Measurements from ENCODE around the gene ARHGEF17.

The ARHGEF17 gene

DNA sequence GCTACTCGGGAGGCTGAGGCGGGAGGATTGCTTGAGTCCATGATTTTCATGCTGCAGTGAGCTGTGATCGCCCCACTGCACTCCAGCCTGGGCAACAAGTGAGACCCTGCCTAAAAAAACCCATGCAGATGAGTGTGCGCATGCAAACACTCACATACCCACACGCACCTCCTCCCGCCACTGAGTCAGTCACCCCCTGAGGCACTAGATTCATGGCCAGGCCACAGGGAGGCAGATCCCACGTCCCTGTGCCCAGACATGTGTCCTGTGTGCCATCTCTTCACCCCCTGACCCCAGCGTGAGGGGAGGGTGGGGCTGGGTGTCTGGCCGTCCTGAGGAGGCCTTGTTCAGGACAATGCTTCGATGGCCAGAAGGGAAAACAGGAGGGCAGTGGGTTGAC is 83.6 kb downstream of the ARHGEF17 start:
- no peaks in the 10 kb centered on the region for H3K9me3 ChIP-seq (ENCODE audit: control extremely low read depth in 1 of 5, control insufficient read depth in 4 of 5, insufficient read depth in 2 of 5, low read depth in 1 of 5, low read length in 4 of 5)
- WGBS (ENCODE audit: insufficient coverage): 99% methylated on average over 7 of the region's 10 CpGs
- peaks cover 0 to 55% (median 43%) of the 10 kb centered on the region in 4 experiments for H3K4me1 ChIP-seq (ENCODE audit: control extremely low read depth in 1 of 4, control insufficient read depth in 4 of 4, insufficient read depth in 4 of 4, low read length in 3 of 4)
- ChIA-PET POLR2A (interaction anchor here (1.1 to 1.2 kb wide), 2 partner anchors 8 to 19 kb away, joined by 3 read pairs; no protein-coding TSS in a partner anchor), CTCF (interaction anchor here (0.8 to 19.4 kb wide), 4 partner anchors 17 to 94 kb away, joined by 3 to 348 read pairs (median 8); no protein-coding TSS in a partner anchor)
- no peak overlapping the region for H3K4me3 ChIP-seq (ENCODE audit: control insufficient read depth in 1 of 7, extremely low read depth in 1 of 7, insufficient read depth in 4 of 7, low read depth in 2 of 7, low read length in 6 of 7)
- DNase-seq: no peak
- no peaks in the 10 kb centered on the region for H3K27me3 ChIP-seq (replicated peaks in 2 of 5; ENCODE audit: control insufficient read depth in 4 of 5, insufficient read depth in 5 of 5, low read length in 4 of 5)
- H3K36me3 ChIP-seq (ENCODE audit: control insufficient read depth in 4 of 4, insufficient read depth in 4 of 4, low read length in 3 of 4): peaks cover 0 to 84% (median 36%) of the 10 kb centered on the region in 4 experiments
- H3K27ac ChIP-seq (ENCODE audit: insufficient read depth in 1 of 2, low read depth in 1 of 2, low read length in 2 of 2, poor library complexity in 1 of 2, severe bottlenecking in 2 of 2): no peak overlapping the region

DNA sequence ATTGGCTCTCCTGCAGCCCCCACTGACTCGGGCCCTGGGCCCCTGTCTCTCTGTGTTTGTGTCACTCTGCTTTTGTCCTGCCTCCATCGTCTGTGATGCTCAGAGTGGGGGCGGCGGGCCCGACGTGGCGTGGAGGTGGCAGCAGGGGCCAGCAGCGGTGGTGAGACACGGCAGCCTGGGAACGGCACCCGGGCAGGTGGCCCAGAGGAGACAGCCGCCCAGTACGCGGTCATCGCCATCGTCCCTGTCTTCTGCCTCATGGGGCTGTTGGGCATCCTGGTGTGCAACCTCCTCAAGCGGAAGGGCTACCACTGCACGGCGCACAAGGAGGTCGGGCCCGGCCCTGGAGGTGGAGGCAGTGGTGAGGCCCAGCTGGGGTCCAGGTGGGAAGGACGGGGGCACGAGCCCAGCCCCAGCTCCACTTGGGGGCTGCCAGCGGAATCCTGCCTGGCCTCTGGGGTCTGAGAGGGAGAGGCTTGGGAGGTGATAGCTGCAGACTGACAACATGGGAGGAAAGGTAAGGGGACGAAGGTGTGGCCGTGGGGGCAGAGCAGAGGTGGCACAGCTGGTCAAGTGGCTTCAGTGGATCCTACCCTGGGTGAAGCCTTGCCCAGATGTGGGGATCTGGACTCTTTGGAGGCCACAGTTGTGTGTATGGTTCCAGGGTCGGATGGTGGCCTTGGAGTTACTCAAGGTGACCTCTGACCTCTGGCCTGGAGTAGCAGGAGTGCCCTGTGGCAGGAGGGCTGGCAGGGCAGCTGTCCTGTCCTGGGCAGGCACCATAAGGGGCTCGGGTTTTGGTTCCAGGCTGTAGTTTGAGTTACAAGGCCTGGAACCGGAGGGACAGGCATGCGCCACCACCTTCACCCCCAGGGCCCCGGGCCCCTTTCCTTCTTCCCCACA is 84.3 kb downstream of the ARHGEF17 start:
- Histone ChIP-seq H3K9me3 (ENCODE audit: control extremely low read depth in 1 of 5, control insufficient read depth in 4 of 5, insufficient read depth in 2 of 5, low read depth in 1 of 5, low read length in 4 of 5) (no peaks in the 10 kb centered on the region), H3K36me3 (ENCODE audit: control insufficient read depth in 4 of 4, insufficient read depth in 4 of 4, low read length in 3 of 4) (peaks cover 0 to 91% (median 40%) of the 10 kb centered on the region in 4 experiments), H3K27ac (ENCODE audit: insufficient read depth in 1 of 2, low read depth in 1 of 2, low read length in 2 of 2, poor library complexity in 1 of 2, severe bottlenecking in 2 of 2) (no peak overlapping the region), H3K4me3 (ENCODE audit: control insufficient read depth in 1 of 7, extremely low read depth in 1 of 7, insufficient read depth in 4 of 7, low read depth in 2 of 7, low read length in 6 of 7) (no peak overlapping the region), H3K27me3 (replicated peaks in 2 of 5; ENCODE audit: control insufficient read depth in 4 of 5, insufficient read depth in 5 of 5, low read length in 4 of 5) (no peaks in the 10 kb centered on the region), H3K4me1 (ENCODE audit: control extremely low read depth in 1 of 4, control insufficient read depth in 4 of 4, insufficient read depth in 4 of 4, low read length in 3 of 4) (peaks cover 0 to 49% (median 36%) of the 10 kb centered on the region in 4 experiments)
- ChIA-PET CTCF (interaction anchor here (0.6 to 19.4 kb wide), 19 partner anchors 7 to 268 kb away, joined by 3 to 348 read pairs (median 5); partner anchors contain the start of gene RELT), POLR2A (interaction anchor here (0.7 to 1.5 kb wide), 7 partner anchors 8 to 206 kb away, joined by 3 to 9 read pairs (median 3); partner anchors contain the start of gene RELT)
- 96% methylated on average over 28 of the region's 31 CpGs for WGBS (ENCODE audit: insufficient coverage)
- no peak for DNase-seq

DNA sequence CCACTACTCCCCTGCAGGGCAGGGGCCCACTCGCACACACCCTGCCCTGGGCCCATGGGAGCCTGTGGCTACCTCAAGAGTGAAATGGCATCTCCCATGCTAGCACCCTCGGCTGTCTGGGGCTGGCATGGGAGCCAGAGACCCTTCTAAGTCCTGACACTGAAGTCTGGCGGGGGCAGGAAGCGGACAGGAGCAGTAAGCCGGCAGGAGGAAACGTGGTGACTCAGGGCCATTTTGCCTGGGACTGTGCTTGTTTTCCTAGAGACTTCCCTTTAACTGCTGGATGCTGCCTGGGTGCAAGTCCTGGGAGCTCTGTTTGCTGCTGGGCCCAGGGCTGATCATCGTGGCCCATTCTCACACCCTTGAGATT is 84.9 kb downstream of the ARHGEF17 start:
- Histone ChIP-seq H3K4me3 (ENCODE audit: control insufficient read depth in 1 of 7, extremely low read depth in 1 of 7, insufficient read depth in 4 of 7, low read depth in 2 of 7, low read length in 6 of 7) (no peak overlapping the region), H3K27me3 (replicated peaks in 2 of 5; ENCODE audit: control insufficient read depth in 4 of 5, insufficient read depth in 5 of 5, low read length in 4 of 5) (no peaks in the 10 kb centered on the region), H3K9me3 (ENCODE audit: control extremely low read depth in 1 of 5, control insufficient read depth in 4 of 5, insufficient read depth in 2 of 5, low read depth in 1 of 5, low read length in 4 of 5) (no peaks in the 10 kb centered on the region), H3K36me3 (ENCODE audit: control insufficient read depth in 4 of 4, insufficient read depth in 4 of 4, low read length in 3 of 4) (peaks cover 0 to 94% (median 43%) of the 10 kb centered on the region in 4 experiments), H3K27ac (ENCODE audit: insufficient read depth in 1 of 2, low read depth in 1 of 2, low read length in 2 of 2, poor library complexity in 1 of 2, severe bottlenecking in 2 of 2) (no peak overlapping the region), H3K4me1 (ENCODE audit: control extremely low read depth in 1 of 4, control insufficient read depth in 4 of 4, insufficient read depth in 4 of 4, low read length in 3 of 4) (peaks cover 0 to 42% (median 29%) of the 10 kb centered on the region in 4 experiments)
- 76% methylated on average over 7 of the region's 7 CpGs for WGBS (ENCODE audit: insufficient coverage)
- CTCF ChIA-PET: interaction anchor here (0.6 to 19.4 kb wide), 19 partner anchors 8 to 267 kb away, joined by 3 to 348 read pairs (median 5); partner anchors contain the start of gene RELT
- DNase-seq: no peak
- POLR2A ChIA-PET: interaction anchor here (0.7 to 1.5 kb wide), 7 partner anchors 9 to 206 kb away, joined by 3 to 9 read pairs (median 4); partner anchors contain the start of gene RELT

DNA sequence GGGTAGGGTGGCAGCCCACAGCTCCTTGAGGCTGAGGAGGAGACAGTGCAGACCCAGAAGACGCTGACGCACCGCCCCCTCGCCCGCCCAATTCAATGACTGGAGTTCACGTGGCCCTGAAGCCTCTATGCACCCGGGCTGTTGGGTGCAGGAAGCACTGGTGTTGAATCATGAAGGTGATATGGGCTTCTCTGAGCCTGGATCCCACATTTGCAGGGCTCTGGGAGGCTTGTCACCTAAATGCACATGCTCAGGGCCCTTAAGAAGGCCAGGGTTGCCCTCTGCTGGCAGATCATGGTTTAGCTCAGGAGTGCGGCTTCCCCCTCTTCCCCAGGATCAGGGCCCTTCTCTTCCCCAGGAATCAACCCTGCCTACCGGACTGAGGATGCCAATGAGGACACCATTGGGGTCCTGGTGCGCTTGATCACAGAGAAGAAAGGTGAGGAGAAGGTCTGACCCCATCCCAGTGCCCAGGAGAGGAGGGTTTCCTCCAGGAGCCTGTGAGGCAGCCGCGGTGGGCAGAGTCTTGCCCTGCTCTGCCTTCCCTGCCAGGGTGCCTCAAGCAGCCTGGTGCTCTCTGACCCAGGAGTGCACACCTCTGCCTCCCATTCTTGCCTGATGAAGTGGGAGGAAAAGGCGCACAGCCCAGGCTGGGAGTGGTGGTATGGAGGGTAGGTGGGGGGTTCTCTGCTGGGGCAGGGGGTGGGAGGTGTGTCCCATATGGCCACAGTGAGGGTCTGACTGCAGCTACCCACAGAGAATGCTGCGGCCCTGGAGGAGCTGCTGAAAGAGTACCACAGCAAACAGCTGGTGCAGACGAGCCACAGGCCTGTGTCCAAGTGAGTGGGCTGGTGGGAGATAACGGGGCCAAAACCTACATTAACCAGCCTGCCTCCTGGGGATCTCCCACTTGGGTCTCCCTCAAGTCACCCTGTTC is 85.7 kb downstream of the ARHGEF17 start:
- no peak overlapping the region for H3K27ac ChIP-seq (ENCODE audit: insufficient read depth in 1 of 2, low read depth in 1 of 2, low read length in 2 of 2, poor library complexity in 1 of 2, severe bottlenecking in 2 of 2)

GRCh38 chr11:73394416-73395296 is 86.6 kb downstream of the ARHGEF17 start:
- 98% methylated on average over 20 of the region's 34 CpGs for WGBS (ENCODE audit: insufficient coverage)
- Histone ChIP-seq H3K27ac (ENCODE audit: insufficient read depth in 1 of 2, low read depth in 1 of 2, low read length in 2 of 2, poor library complexity in 1 of 2, severe bottlenecking in 2 of 2) (no peak overlapping the region), H3K4me3 (ENCODE audit: control insufficient read depth in 1 of 7, extremely low read depth in 1 of 7, insufficient read depth in 4 of 7, low read depth in 2 of 7, low read length in 6 of 7) (no peak overlapping the region), H3K4me1 (ENCODE audit: control extremely low read depth in 1 of 4, control insufficient read depth in 4 of 4, insufficient read depth in 4 of 4, low read length in 3 of 4) (peaks cover 0 to 34% (median 14%) of the 10 kb centered on the region in 4 experiments), H3K36me3 (ENCODE audit: control insufficient read depth in 4 of 4, insufficient read depth in 4 of 4, low read length in 3 of 4) (peaks cover 0 to 89% (median 47%) of the 10 kb centered on the region in 4 experiments), H3K27me3 (replicated peaks in 2 of 5; ENCODE audit: control insufficient read depth in 4 of 5, insufficient read depth in 5 of 5, low read length in 4 of 5) (no peaks in the 10 kb centered on the region), H3K9me3 (ENCODE audit: control extremely low read depth in 1 of 5, control insufficient read depth in 4 of 5, insufficient read depth in 2 of 5, low read depth in 1 of 5, low read length in 4 of 5) (no peaks in the 10 kb centered on the region)
- ChIA-PET CTCF (interaction anchor here (1.2 to 19.4 kb wide), 5 partner anchors 10 to 40 kb away, joined by 3 to 348 read pairs (median 5); no protein-coding TSS in a partner anchor), POLR2A (interaction anchor here (1.5 kb wide), 1 partner anchor 22 kb away, joined by 6 read pairs; no protein-coding TSS in a partner anchor)
- no peak for DNase-seq

More for the DNA sequence above, 85.7 kb downstream of the ARHGEF17 start:
- ChIA-PET POLR2A (interaction anchor here (0.6 to 1.5 kb wide), 7 partner anchors 14 to 208 kb away, joined by 3 to 9 read pairs (median 4); partner anchors contain the start of gene RELT), CTCF (interaction anchor here (0.6 to 19.4 kb wide), 20 partner anchors 9 to 267 kb away, joined by 3 to 348 read pairs (median 4); partner anchors contain the start of gene RELT)
- H3K4me1 ChIP-seq (ENCODE audit: control extremely low read depth in 1 of 4, control insufficient read depth in 4 of 4, insufficient read depth in 4 of 4, low read length in 3 of 4): peaks cover 0 to 37% (median 22%) of the 10 kb centered on the region in 4 experiments
- no peak overlapping the region for H3K4me3 ChIP-seq (ENCODE audit: control insufficient read depth in 1 of 7, extremely low read depth in 1 of 7, insufficient read depth in 4 of 7, low read depth in 2 of 7, low read length in 6 of 7)
- H3K27me3 ChIP-seq (replicated peaks in 2 of 5; ENCODE audit: control insufficient read depth in 4 of 5, insufficient read depth in 5 of 5, low read length in 4 of 5): no peaks in the 10 kb centered on the region
- no peaks in the 10 kb centered on the region for H3K9me3 ChIP-seq (ENCODE audit: control extremely low read depth in 1 of 5, control insufficient read depth in 4 of 5, insufficient read depth in 2 of 5, low read depth in 1 of 5, low read length in 4 of 5)
- peak; percentile 64 to 84 (median 78) for DNase-seq
- WGBS (ENCODE audit: insufficient coverage): 84% methylated on average over 12 of the region's 16 CpGs
- peaks cover 0 to 96% (median 47%) of the 10 kb centered on the region in 4 experiments for H3K36me3 ChIP-seq (ENCODE audit: control insufficient read depth in 4 of 4, insufficient read depth in 4 of 4, low read length in 3 of 4)
